ENCODE results near the gene PGA4. TPM values are rescaled to one million over a fixed set of nuclear protein-coding genes. Genes with fewer than 3 reads are reported as not detected.
"Not testable (repeated sequence)": the region's sequence is repeated elsewhere in the genome, so short reads cannot be mapped to it uniquely, and the experiment has no call there.

The PGA4 gene
- total RNA-seq, 4 donors from 2014 or later, result 0.65 to 1.5 TPM; not detected in 2

- no CpG with 5 or more reads among the region's 3 CpGs for WGBS, 2 donors
- H3K4me3 ChIP-seq (ENCODE audit: low read depth, poor library complexity, severe bottlenecking); intact Hi-C loops (cut with DNase I; ENCODE audit: low total_unique reads); DNase-seq (ENCODE audit: low spot score in 2 of 2): not testable (repeated sequence)
Measured at GRCh38 chr11:61213711-61214324, 8.3 kb upstream of the PGA4 start.

GRCh38 chr11:61218306-61218705, 3.8 kb upstream of the PGA4 start:
- intact Hi-C loops (cut with DNase I; ENCODE audit: low total_unique reads), result not testable (repeated sequence)

GRCh38 chr11:61219016-61219415, 3.1 kb upstream of the PGA4 start:
- intact Hi-C loops (cut with DNase I; ENCODE audit: low total_unique reads); DNase-seq (ENCODE audit: low spot score in 2 of 2); H3K4me3 ChIP-seq (ENCODE audit: low read depth, poor library complexity, severe bottlenecking): not testable (repeated sequence)
- 91 to 96% methylated on average over 5 of the region's 5 CpGs for WGBS, 2 donors

More at GRCh38 chr11:61218306-61218705, 3.8 kb upstream of the PGA4 start:
- WGBS, 2 donors, result no CpG with 5 or more reads among the region's 4 CpGs
- not testable (repeated sequence) for DNase-seq (ENCODE audit: low spot score in 2 of 2); H3K4me3 ChIP-seq (ENCODE audit: low read depth, poor library complexity, severe bottlenecking)

GRCh38 chr11:61222692-61223091, 545 bp downstream of the PGA4 start:
- DNase-seq (ENCODE audit: low spot score in 2 of 2); H3K4me3 ChIP-seq (ENCODE audit: low read depth, poor library complexity, severe bottlenecking); intact Hi-C loops (cut with DNase I; ENCODE audit: low total_unique reads): not testable (repeated sequence)
- WGBS, 2 donors, result no CpG with 5 or more reads among the region's 5 CpGs

GRCh38 chr11:61226457-61227137, 4.5 kb downstream of the PGA4 start:
- intact Hi-C loops (cut with DNase I; ENCODE audit: low total_unique reads); H3K4me3 ChIP-seq (ENCODE audit: low read depth, poor library complexity, severe bottlenecking); DNase-seq (ENCODE audit: low spot score in 2 of 2): not testable (repeated sequence)
- no CpG with 5 or more reads among the region's 10 CpGs for WGBS, 2 donors

GRCh38 chr11:61229458-61229857, 7.3 kb downstream of the PGA4 start:
- intact Hi-C loops (cut with DNase I; ENCODE audit: low total_unique reads); DNase-seq (ENCODE audit: low spot score in 2 of 2): not testable (repeated sequence)
- WGBS, 2 donors, result no CpG with 5 or more reads among the region's 6 CpGs

GRCh38 chr11:61231033-61231432, 8.9 kb downstream of the PGA4 start:
- no CpG with 5 or more reads among the region's 15 CpGs for WGBS, 2 donors
- intact Hi-C loops (cut with DNase I; ENCODE audit: low total_unique reads); DNase-seq (ENCODE audit: low spot score in 2 of 2); H3K4me3 ChIP-seq (ENCODE audit: low read depth, poor library complexity, severe bottlenecking): not testable (repeated sequence)

More at GRCh38 chr11:61229458-61229857, 7.3 kb downstream of the PGA4 start:
- H3K4me3 ChIP-seq (ENCODE audit: low read depth, poor library complexity, severe bottlenecking), result not testable (repeated sequence)

- H3K4me3 ChIP-seq (ENCODE audit: low read depth, poor library complexity, severe bottlenecking); intact Hi-C loops (cut with DNase I; ENCODE audit: low total_unique reads); DNase-seq (ENCODE audit: low spot score in 2 of 2): not testable (repeated sequence)
- WGBS, 2 donors, result no CpG with 5 or more reads among the region's 5 CpGs
Measured at GRCh38 chr11:61231585-61231984, 9.4 kb downstream of the PGA4 start.

GRCh38 chr11:61232548-61233145, 10.5 kb downstream of the PGA4 start:
- intact Hi-C loops (cut with DNase I; ENCODE audit: low total_unique reads); H3K4me3 ChIP-seq (ENCODE audit: low read depth, poor library complexity, severe bottlenecking); DNase-seq (ENCODE audit: low spot score in 2 of 2): not testable (repeated sequence)
- no CpG with 5 or more reads among the region's 3 CpGs for WGBS, 2 donors

GRCh38 chr11:61237130-61237529, 15.0 kb downstream of the PGA4 start:
- intact Hi-C loops (cut with DNase I; ENCODE audit: low total_unique reads); DNase-seq (ENCODE audit: low spot score in 2 of 2); H3K4me3 ChIP-seq (ENCODE audit: low read depth, poor library complexity, severe bottlenecking): not testable (repeated sequence)
- no CpG with 5 or more reads among the region's 4 CpGs for WGBS, 2 donors

- 71 to 81% methylated on average over 8 of the region's 8 CpGs for WGBS, 2 donors
- intact Hi-C loops (cut with DNase I; ENCODE audit: low total_unique reads); H3K4me3 ChIP-seq (ENCODE audit: low read depth, poor library complexity, severe bottlenecking): not testable (repeated sequence)
- peak in 1 of 2 donors; percentile 59 for DNase-seq (ENCODE audit: low spot score in 2 of 2)
Measured at GRCh38 chr11:61240288-61240687, 18.1 kb downstream of the PGA4 start.

- DNase-seq (ENCODE audit: low spot score in 2 of 2); H3K4me3 ChIP-seq (ENCODE audit: low read depth, poor library complexity, severe bottlenecking); intact Hi-C loops (cut with DNase I; ENCODE audit: low total_unique reads): not testable (repeated sequence)
- no CpG with 5 or more reads among the region's 8 CpGs for WGBS, 2 donors
Measured at GRCh38 chr11:61240875-61241274, 18.7 kb downstream of the PGA4 start, which contains the start of gene PGA5. PGA5 (plus strand) TSS chr11:61241175; CDS start chr11:61241227, 52 bp downstream.

- DNase-seq (ENCODE audit: low spot score in 2 of 2); intact Hi-C loops (cut with DNase I; ENCODE audit: low total_unique reads); H3K4me3 ChIP-seq (ENCODE audit: low read depth, poor library complexity, severe bottlenecking): not testable (repeated sequence)
- WGBS, 2 donors, result no CpG with 5 or more reads among the region's 5 CpGs
Measured at GRCh38 chr11:61241526-61241925, 19.4 kb downstream of the PGA4 start.

GRCh38 chr11:61245284-61245964, 23.3 kb downstream of the PGA4 start:
- H3K4me3 ChIP-seq (ENCODE audit: low read depth, poor library complexity, severe bottlenecking); DNase-seq (ENCODE audit: low spot score in 2 of 2); intact Hi-C loops (cut with DNase I; ENCODE audit: low total_unique reads): not testable (repeated sequence)
- no CpG with 5 or more reads among the region's 10 CpGs for WGBS, 2 donors

GRCh38 chr11:61248071-61248470, 25.9 kb downstream of the PGA4 start:
- WGBS, 2 donors, result 87 to 94% methylated on average over 8 to 9 of the region's 9 CpGs
- intact Hi-C loops (cut with DNase I; ENCODE audit: low total_unique reads); H3K4me3 ChIP-seq (ENCODE audit: low read depth, poor library complexity, severe bottlenecking); DNase-seq (ENCODE audit: low spot score in 2 of 2): not testable (repeated sequence)

Data from lower leg skin (tissue), 4 donors.